ENCODE data around the gene HGS. TPM values are rescaled to one million over a fixed set of nuclear protein-coding genes. Genes with fewer than 3 reads are reported as not detected.

HGS gene
- total and polyA plus RNA-seq, 2 of the 4 experiments (the other 2 are of a cell fraction), result 52.5 to 137 TPM

DNA sequence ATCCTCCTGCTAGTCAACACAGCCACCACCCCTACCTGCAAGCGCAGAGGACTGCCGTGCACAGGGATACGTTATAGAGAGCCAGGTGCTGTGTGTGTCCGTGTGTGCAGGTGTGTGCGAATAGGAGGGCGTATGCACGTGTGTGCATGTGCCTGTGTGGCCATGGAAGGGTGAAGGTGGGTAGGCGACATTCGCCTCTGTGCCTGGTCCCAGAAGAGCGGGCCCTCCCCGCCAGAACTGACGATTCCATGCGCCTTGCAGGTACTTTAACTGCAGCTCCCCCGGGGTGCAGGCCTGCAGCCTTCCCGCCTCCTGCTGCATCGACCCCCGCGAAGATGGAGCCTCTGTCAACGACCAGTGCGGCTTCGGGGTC lies 36.2 kb upstream of the HGS start:
- Histone ChIP-seq H3K23ac (ENCODE audit: low read depth, low read length) (no peak overlapping the region), H3K18ac (ENCODE audit: low read depth, low read length) (no peak overlapping the region), H3K9ac (ENCODE audit: low read depth, low read length) (no peak overlapping the region), H3K4me3 (ENCODE audit: insufficient read depth, low read depth, low read length) (no peak overlapping the region), H2AK9ac (replicated peaks; ENCODE audit: low read depth, low read length, poor library complexity) (no peak overlapping the region), H3K4ac (ENCODE audit: low read depth, low read length) (no peak overlapping the region), H3K56ac (ENCODE audit: extremely low read depth, insufficient read depth, low read length) (no peak overlapping the region), H2BK120ac (ENCODE audit: low read depth, low read length) (no peak overlapping the region), H4K20me1 (ENCODE audit: insufficient read depth, low read length) (peaks cover 3% of the 10 kb centered on the region; the same call in 1 of the 2 replicates), H2AFZ (replicated peaks; ENCODE audit: low read length, poor library complexity) (peak overlapping the region; percentile 13), H3K14ac (replicated peaks; ENCODE audit: low read depth, low read length) (no peak overlapping the region), H4K91ac (ENCODE audit: insufficient read depth, low read depth, low read length) (no peak overlapping the region), H3K4me2 (ENCODE audit: low read depth, low read length) (no peak overlapping the region), H3K4me1 (ENCODE audit: control insufficient read depth, insufficient read depth, low read length) (peaks cover 6% of the 10 kb centered on the region), H2BK20ac (ENCODE audit: low read depth, low read length) (no peak overlapping the region), H3K9me1 (ENCODE audit: insufficient read depth, low read length) (peaks cover 12% of the 10 kb centered on the region), H2AK5ac (ENCODE audit: low read depth, low read length) (no peak overlapping the region), H4K8ac (ENCODE audit: low read depth in 2 of 2, low read length in 2 of 2) (no peak overlapping the region), H3K36me3 (ENCODE audit: control insufficient read depth, insufficient read depth, low read length) (0 out of 2 replicates have a peak, but pooled peaks cover 2% of the 10 kb centered on the region), H4K5ac (ENCODE audit: low read depth, low read length) (no peak overlapping the region), H3K27ac (ENCODE audit: insufficient read depth, low read length) (no peak overlapping the region), H3K9me3 (ENCODE audit: control insufficient read depth, insufficient read depth, low read length) (peaks cover 8% of the 10 kb centered on the region; the same call in 1 of the 2 replicates), H3K27me3 (ENCODE audit: control insufficient read depth, insufficient read depth, low read length) (peaks cover 19% of the 10 kb centered on the region), H2BK5ac (ENCODE audit: low read depth, low read length, poor library complexity, severe bottlenecking) (no peak overlapping the region), H2BK15ac (ENCODE audit: low read depth, low read length) (no peak overlapping the region), H3K79me1 (ENCODE audit: low read depth in 1 of 2, low read length in 2 of 2) (peaks cover 0 to 1% of the 10 kb centered on the region in 2 experiments; a peak in 1 of 4 replicates)
- BruUV-seq (replicated peaks), result no TSS peak
- in situ Hi-C loops (cut with MboI; ENCODE audit: low sequenced_read_pairs) (no loop called here), intact Hi-C loops (cut with micrococcal nuclease) (no loop called here), dilution Hi-C loops (cut with HindIII; ENCODE audit: low sequenced_read_pairs, unreplicated experiment) (no loop called here)
- no peak for ATAC-seq (ENCODE audit: low read depth)
- POLR2A ChIA-PET (ENCODE audit: unreplicated experiment), result no interaction called here
- 4% methylated on average over 12 of the region's 21 CpGs; no CpG with 5 or more reads in 1 of the 2 experiments for WGBS, 2 experiments (ENCODE audit: extremely low coverage in 2 of 2, insufficient read length in 1 of 2)
- CTCF ChIA-PET, result no interaction called here
- no peak for DNase-seq
- TF ChIP-seq MXI1 (IDR thresholded peaks at IDR 0.05; ENCODE audit: borderline replicate concordance, low read depth, low read length) (no peak), RFX5 (IDR thresholded peaks at IDR 0.05; ENCODE audit: low read depth, low read length) (no peak), RCOR1 (IDR thresholded peaks at IDR 0.05; ENCODE audit: insufficient replicate concordance, low read length) (no peak), MAFK (IDR thresholded peaks at IDR 0.05; ENCODE audit: low read depth, low read length) (no peak), CTCF (conservative IDR thresholded peaks at IDR 0.05; ENCODE audit: low read depth, low read length) (no peak), POLR2A (IDR thresholded peaks at IDR 0.05; ENCODE audit: low read depth, low read length) (no peak), NFE2L2 (IDR thresholded peaks at IDR 0.05; ENCODE audit: low read depth, low read length) (no peak), CHD1 (IDR thresholded peaks at IDR 0.05; ENCODE audit: low read depth, low read length) (no peak), FOS (IDR thresholded peaks at IDR 0.05; ENCODE audit: low read depth, low read length) (no peak), RAD21 (IDR thresholded peaks at IDR 0.05; ENCODE audit: low read length) (no peak), CEBPB (IDR thresholded peaks at IDR 0.05; ENCODE audit: low read depth, low read length) (no peak), BHLHE40 (IDR thresholded peaks at IDR 0.05; ENCODE audit: low read depth, low read length) (no peak), SMC3 (IDR thresholded peaks at IDR 0.05; ENCODE audit: low read depth, low read length) (no peak)
- TF ChIP-seq, protein P1, sequence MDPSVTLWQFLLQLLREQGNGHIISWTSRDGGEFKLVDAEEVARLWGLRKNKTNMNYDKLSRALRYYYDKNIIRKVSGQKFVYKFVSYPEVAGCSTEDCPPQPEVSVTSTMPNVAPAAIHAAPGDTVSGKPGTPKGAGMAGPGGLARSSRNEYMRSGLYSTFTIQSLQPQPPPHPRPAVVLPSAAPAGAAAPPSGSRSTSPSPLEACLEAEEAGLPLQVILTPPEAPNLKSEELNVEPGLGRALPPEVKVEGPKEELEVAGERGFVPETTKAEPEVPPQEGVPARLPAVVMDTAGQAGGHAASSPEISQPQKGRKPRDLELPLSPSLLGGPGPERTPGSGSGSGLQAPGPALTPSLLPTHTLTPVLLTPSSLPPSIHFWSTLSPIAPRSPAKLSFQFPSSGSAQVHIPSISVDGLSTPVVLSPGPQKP (IDR thresholded peaks at IDR 0.05; ENCODE audit: borderline replicate concordance, low read depth, low read length), result no peak
- TF ChIP-seq, protein P2, sequence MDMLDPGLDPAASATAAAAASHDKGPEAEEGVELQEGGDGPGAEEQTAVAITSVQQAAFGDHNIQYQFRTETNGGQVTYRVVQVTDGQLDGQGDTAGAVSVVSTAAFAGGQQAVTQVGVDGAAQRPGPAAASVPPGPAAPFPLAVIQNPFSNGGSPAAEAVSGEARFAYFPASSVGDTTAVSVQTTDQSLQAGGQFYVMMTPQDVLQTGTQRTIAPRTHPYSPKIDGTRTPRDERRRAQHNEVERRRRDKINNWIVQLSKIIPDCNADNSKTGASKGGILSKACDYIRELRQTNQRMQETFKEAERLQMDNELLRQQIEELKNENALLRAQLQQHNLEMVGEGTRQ (IDR thresholded peaks at IDR 0.05; ENCODE audit: low read depth, low read length), result no peak
